Keratinocyte (primary cell): ENCODE data around the gene SPNS1. TPM values are rescaled to one million over a fixed set of nuclear protein-coding genes. Genes with fewer than 3 reads are reported as not detected.

Experiments
- DNase-seq: peaks from one replicate; pipeline ENCODE4 v3.0.0-alpha.2; 2011; ENCODE audit warnings: low read depth, missing footprints, low spot score
- FAIRE-seq: peaks from 2 replicates; lab custom pipeline; 2011; peaks lifted over from hg19 to GRCh38; lab: Jason Lieb, UNC
- H2AFZ ChIP-seq: 2 replicates; pipeline ENCODE4 v1.6.0; 2012; ENCODE audit warnings: low read length, control low read depth, inconsistent platforms; ENCODE audit not compliant: control insufficient read depth
- H3K27ac ChIP-seq: 2 replicates; pipeline ENCODE4 v1.5.1; 2011; ENCODE audit warnings: low read length; ENCODE audit not compliant: control insufficient read depth, insufficient read depth
- H3K27me3 ChIP-seq: 3 replicates; pipeline ENCODE4 v1.6.0; 2011; ENCODE audit warnings: low read length; ENCODE audit not compliant: control insufficient read depth, insufficient read depth; ENCODE audit errors: extremely low read depth
- H3K36me3 ChIP-seq, 2 experiments: 2 replicates in 1 of 2; 3 replicates in 1 of 2; pipeline ENCODE4 v1.5.1; 2011; ENCODE audit warnings: low read length in 2 of 2, mild to moderate bottlenecking in 1 of 2; ENCODE audit not compliant: control insufficient read depth in 2 of 2, insufficient read depth in 2 of 2; ENCODE audit errors: extremely low read depth in 1 of 2
- H3K4me1 ChIP-seq: 3 replicates; pipeline ENCODE4 v1.5.1; 2011; ENCODE audit warnings: low read length; ENCODE audit not compliant: control insufficient read depth, insufficient read depth; ENCODE audit errors: extremely low read depth
- H3K4me2 ChIP-seq: 3 replicates; pipeline ENCODE4 v1.6.0; 2011; ENCODE audit warnings: low read depth, low read length; ENCODE audit not compliant: control insufficient read depth, insufficient read depth; ENCODE audit errors: extremely low read depth
- H3K4me3 ChIP-seq, 3 experiments: fragments of 200-600 bp in 1 of 3; sonication (generic) in 1 of 3; 2 replicates in 2 of 3; 3 replicates in 1 of 3; pipeline ENCODE4 v1.5.1; 2011 to 2016; ENCODE audit warnings: low read length in 3 of 3, mild to moderate bottlenecking in 3 of 3, control low read depth in 2 of 3, inconsistent platforms in 1 of 3, low read depth in 1 of 3, mixed read lengths in 1 of 3, mixed run types in 1 of 3, moderate library complexity in 1 of 3; ENCODE audit not compliant: control insufficient read depth in 2 of 3, insufficient read depth in 2 of 3; ENCODE audit errors: extremely low read depth in 1 of 3
- H3K79me2 ChIP-seq: 2 replicates; pipeline ENCODE4 v1.6.0; 2012; ENCODE audit warnings: low read length; ENCODE audit not compliant: control insufficient read depth, insufficient read depth
- H3K9ac ChIP-seq: 3 replicates; pipeline ENCODE4 v1.6.0; 2011; ENCODE audit warnings: low read length; ENCODE audit not compliant: control insufficient read depth, insufficient read depth; ENCODE audit errors: extremely low read depth
- H3K9me1 ChIP-seq: 3 replicates; pipeline ENCODE4 v1.6.0; 2011; ENCODE audit warnings: low read length; ENCODE audit not compliant: control insufficient read depth, insufficient read depth; ENCODE audit errors: extremely low read depth
- H3K9me3 ChIP-seq: 2 replicates; pipeline ENCODE4 v1.5.1; 2012; ENCODE audit warnings: low read depth, low read length; ENCODE audit not compliant: control insufficient read depth
- H4K20me1 ChIP-seq: 3 replicates; pipeline ENCODE4 v1.6.0; 2011; ENCODE audit warnings: low read length; ENCODE audit not compliant: control insufficient read depth, insufficient read depth; ENCODE audit errors: extremely low read depth
- EZH2 ChIP-seq: IDR thresholded peaks from one replicate; pipeline ENCODE4 v1.6.1; 2012; ENCODE audit warnings: inconsistent platforms, mild to moderate bottlenecking, low read length, moderate library complexity
- dilution Hi-C: fragments of 300-500 bp; cut with MboI; formaldehyde crosslinking; loops from one replicate; pipeline ENCODE4 v1.7.0; 2020; ENCODE audit warnings: low sequenced_read_pairs; ENCODE audit not compliant: extremely low pct_ligation_motif_present
- polyA plus RNA-seq, 5 experiments: library from polyadenylated mRNA; depleted of rRNA in 3 of 5; stranded (reverse) in 3 of 5; stranded (forward) in 1 of 5; unstranded in 1 of 5; fragments of >200 nt; gene quantifications; 1 replicate in 1 of 5; 2 replicates in 3 of 5; 3 replicates in 1 of 5; pipeline versions ENCODE4 v1.2.1 to v1.2.3, GENCODE V29; 2011 to 2012; ENCODE audit warnings: missing spikeins in 2 of 5, low read depth in 1 of 5, low replicate concordance in 1 of 5
- TF ChIP-seq, protein P1 (sequence below), 3 experiments: IDR thresholded peaks in 1 of 3; conservative IDR thresholded peaks in 1 of 3; optimal IDR thresholded peaks in 1 of 3; 2 replicates in 2 of 3; 3 replicates in 1 of 3; pipeline versions ENCODE3 to v1.5.1; 2011; ENCODE audit warnings: low read length in 3 of 3, mild to moderate bottlenecking in 3 of 3, moderate library complexity in 2 of 3, control low read depth in 1 of 3, inconsistent platforms in 1 of 3; ENCODE audit not compliant: insufficient read depth in 2 of 3; ENCODE audit errors: extremely low read depth in 1 of 3

The SPNS1 gene
- polyA plus RNA-seq, 1 donor (not counting 4 experiments of a cell fraction or from before 2014, with no cell fraction given), result 16.3 TPM

DNA sequence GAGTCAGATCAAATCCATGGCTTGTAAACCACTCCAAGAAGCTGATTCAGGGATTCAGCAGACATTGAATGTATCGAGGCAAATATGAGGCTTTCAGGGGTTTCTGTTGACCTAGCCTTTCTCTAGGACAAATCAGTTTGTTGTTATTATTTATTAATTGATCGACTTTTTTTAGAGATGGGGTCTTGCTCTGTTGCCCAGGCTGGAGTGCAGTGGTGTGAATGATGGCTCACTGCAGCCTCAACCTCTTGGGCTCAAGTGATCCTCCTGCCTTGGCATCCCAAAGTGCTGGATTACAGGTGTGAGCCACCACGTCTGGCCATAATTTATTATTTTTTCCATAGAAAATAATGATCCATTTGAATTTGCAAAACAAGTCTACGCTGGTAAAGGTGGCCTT lies 37.3 kb downstream of the SPNS1 start:
- Histone ChIP-seq H3K4me2 (no peak overlapping the region), H4K20me1 (no peaks in the 10 kb centered on the region), H3K9ac (no peak overlapping the region), H3K4me3 (no peak overlapping the region), H3K27me3 (no peaks in the 10 kb centered on the region), H3K27ac (no peak overlapping the region), H3K36me3 (no peaks in the 10 kb centered on the region), H3K4me1 (no peaks in the 10 kb centered on the region), H3K79me2 (no peaks in the 10 kb centered on the region), H3K9me3 (no peaks in the 10 kb centered on the region), H2AFZ (no peak overlapping the region), H3K9me1 (no peaks in the 10 kb centered on the region)
- TF ChIP-seq EZH2, result no peak
- TF ChIP-seq, protein P1, sequence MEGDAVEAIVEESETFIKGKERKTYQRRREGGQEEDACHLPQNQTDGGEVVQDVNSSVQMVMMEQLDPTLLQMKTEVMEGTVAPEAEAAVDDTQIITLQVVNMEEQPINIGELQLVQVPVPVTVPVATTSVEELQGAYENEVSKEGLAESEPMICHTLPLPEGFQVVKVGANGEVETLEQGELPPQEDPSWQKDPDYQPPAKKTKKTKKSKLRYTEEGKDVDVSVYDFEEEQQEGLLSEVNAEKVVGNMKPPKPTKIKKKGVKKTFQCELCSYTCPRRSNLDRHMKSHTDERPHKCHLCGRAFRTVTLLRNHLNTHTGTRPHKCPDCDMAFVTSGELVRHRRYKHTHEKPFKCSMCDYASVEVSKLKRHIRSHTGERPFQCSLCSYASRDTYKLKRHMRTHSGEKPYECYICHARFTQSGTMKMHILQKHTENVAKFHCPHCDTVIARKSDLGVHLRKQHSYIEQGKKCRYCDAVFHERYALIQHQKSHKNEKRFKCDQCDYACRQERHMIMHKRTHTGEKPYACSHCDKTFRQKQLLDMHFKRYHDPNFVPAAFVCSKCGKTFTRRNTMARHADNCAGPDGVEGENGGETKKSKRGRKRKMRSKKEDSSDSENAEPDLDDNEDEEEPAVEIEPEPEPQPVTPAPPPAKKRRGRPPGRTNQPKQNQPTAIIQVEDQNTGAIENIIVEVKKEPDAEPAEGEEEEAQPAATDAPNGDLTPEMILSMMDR (optimal IDR thresholded peaks at IDR 0.05 in 1 of 3, IDR thresholded peaks at IDR 0.05 in 1 of 3, conservative IDR thresholded peaks at IDR 0.05 in 1 of 3; ENCODE audit: extremely low read depth in 1 of 3, insufficient read depth in 2 of 3, low read length in 3 of 3), result no peak
- FAIRE-seq, result no peak
- dilution Hi-C loops, result no loop called here
- DNase-seq, result no peak

DNA sequence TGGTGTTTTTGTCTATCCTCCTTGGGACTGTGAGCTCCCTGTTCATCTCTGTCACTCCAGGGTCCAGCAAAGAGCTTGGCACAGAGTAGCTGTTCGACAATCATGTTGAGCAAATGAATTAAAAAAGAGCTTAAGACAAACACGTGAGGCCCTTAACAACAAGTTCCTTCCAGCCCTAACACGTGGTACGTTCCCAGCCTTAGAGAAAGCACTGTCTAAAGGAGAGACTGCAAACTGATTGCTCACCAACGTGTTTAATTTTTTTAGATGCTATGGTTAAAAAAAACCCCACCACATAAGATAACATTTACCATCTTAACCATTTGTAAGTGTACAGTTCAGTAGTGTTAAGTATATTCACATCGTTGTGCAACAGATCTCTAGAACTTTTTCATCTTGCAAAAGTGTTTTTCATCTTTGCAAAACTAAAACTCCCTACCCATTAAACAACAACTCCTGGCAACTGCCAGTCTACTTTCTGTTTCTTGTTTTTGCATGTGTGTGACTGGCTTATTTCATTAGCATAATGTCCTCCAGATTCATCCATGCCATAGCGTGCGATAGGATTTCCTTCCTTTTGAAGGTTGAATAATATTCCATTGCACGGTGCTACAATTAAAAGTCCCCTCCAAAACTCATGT lies 38.5 kb downstream of the SPNS1 start:
- FAIRE-seq (no peak), DNase-seq (no peak)
- no peaks in the 10 kb centered on the region for H4K20me1 ChIP-seq
- H3K9me3 ChIP-seq, result no peaks in the 10 kb centered on the region
- dilution Hi-C loops, result no loop called here
- no peak overlapping the region for H3K27ac ChIP-seq
- no peak overlapping the region for H3K4me3 ChIP-seq
- H3K4me1 ChIP-seq, result no peaks in the 10 kb centered on the region
- no peaks in the 10 kb centered on the region for H3K27me3 ChIP-seq
- no peaks in the 10 kb centered on the region for H3K36me3 ChIP-seq
- no peak for TF ChIP-seq EZH2
- TF ChIP-seq, protein P1 (optimal IDR thresholded peaks at IDR 0.05 in 1 of 3, IDR thresholded peaks at IDR 0.05 in 1 of 3, conservative IDR thresholded peaks at IDR 0.05 in 1 of 3; ENCODE audit: extremely low read depth in 1 of 3, insufficient read depth in 2 of 3, low read length in 3 of 3), result no peak
- H3K79me2 ChIP-seq, result no peaks in the 10 kb centered on the region
- H3K9me1 ChIP-seq, result no peaks in the 10 kb centered on the region
- no peak overlapping the region for H3K9ac ChIP-seq
- no peak overlapping the region for H2AFZ ChIP-seq
- no peak overlapping the region for H3K4me2 ChIP-seq
